SK-N-SH (cell line): ENCODE results near the gene STK39.

ENCODE experiments used
- CHD2 ChIP-seq: fragments of 150-350 bp; IDR thresholded peaks from 2 replicates; pipeline ENCODE4 v1.6.1; 2018; ENCODE audit warnings: low read length; ENCODE audit not compliant: partially characterized antibody
- EP300 ChIP-seq, 2 experiments: IDR thresholded peaks; 2 replicates each; pipeline versions ENCODE4 v1.4.0 to v1.6.1; 2012; ENCODE audit warnings: borderline replicate concordance in 1 of 2, low read depth in 1 of 2, low read length in 1 of 2
- NFIC ChIP-seq: IDR thresholded peaks from 2 replicates; pipeline ENCODE4 v1.4.0; 2012; ENCODE audit warnings: borderline replicate concordance
- POLR2AphosphoS5 ChIP-seq: IDR thresholded peaks from 2 replicates; pipeline ENCODE4 v1.6.1; 2012; ENCODE audit warnings: low read depth, low read length
- TEAD4 ChIP-seq: IDR thresholded peaks from 2 replicates; pipeline ENCODE4 v1.4.0; 2012; ENCODE audit warnings: mild to moderate bottlenecking, borderline replicate concordance; ENCODE audit not compliant: insufficient read depth
- ZBTB33 ChIP-seq: IDR thresholded peaks from 2 replicates; pipeline ENCODE4 v1.4.0; 2012; ENCODE audit warnings: low read depth, borderline replicate concordance
- TF ChIP-seq, protein P1 (sequence below): fragments of 200-600 bp; sonication (generic); IDR thresholded peaks from 2 replicates; pipeline ENCODE4 v1.6.1; 2017; ENCODE audit warnings: antibody characterized with exemption, mild to moderate bottlenecking, moderate library complexity

- TF ChIP-seq NFIC, result no peak
- TF ChIP-seq, protein P1, sequence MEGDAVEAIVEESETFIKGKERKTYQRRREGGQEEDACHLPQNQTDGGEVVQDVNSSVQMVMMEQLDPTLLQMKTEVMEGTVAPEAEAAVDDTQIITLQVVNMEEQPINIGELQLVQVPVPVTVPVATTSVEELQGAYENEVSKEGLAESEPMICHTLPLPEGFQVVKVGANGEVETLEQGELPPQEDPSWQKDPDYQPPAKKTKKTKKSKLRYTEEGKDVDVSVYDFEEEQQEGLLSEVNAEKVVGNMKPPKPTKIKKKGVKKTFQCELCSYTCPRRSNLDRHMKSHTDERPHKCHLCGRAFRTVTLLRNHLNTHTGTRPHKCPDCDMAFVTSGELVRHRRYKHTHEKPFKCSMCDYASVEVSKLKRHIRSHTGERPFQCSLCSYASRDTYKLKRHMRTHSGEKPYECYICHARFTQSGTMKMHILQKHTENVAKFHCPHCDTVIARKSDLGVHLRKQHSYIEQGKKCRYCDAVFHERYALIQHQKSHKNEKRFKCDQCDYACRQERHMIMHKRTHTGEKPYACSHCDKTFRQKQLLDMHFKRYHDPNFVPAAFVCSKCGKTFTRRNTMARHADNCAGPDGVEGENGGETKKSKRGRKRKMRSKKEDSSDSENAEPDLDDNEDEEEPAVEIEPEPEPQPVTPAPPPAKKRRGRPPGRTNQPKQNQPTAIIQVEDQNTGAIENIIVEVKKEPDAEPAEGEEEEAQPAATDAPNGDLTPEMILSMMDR, result no peak
- TF ChIP-seq TEAD4, result no peak
- no peak for TF ChIP-seq POLR2AphosphoS5
- TF ChIP-seq CHD2, result no peak
- no peak for TF ChIP-seq ZBTB33
- TF ChIP-seq EP300 (IDR thresholded peaks at IDR 0.05; ENCODE audit: borderline replicate concordance in 1 of 2, low read depth in 1 of 2, low read length in 1 of 2), result no peak
Measured at GRCh38 chr2:168211664-168212163, 35.7 kb downstream of the STK39 start.
